ENCODE data around the gene FHIP2A. TPM values are rescaled to one million over a fixed set of nuclear protein-coding genes. Genes with fewer than 3 reads are reported as not detected.
"Not testable (repeated sequence)": the region's sequence is repeated elsewhere in the genome, so short reads cannot be mapped to it uniquely, and the experiment has no call there.

FHIP2A gene
- total RNA-seq, 2 experiments from 2014 or later, result 33.5 to 35.7 TPM

DNA sequence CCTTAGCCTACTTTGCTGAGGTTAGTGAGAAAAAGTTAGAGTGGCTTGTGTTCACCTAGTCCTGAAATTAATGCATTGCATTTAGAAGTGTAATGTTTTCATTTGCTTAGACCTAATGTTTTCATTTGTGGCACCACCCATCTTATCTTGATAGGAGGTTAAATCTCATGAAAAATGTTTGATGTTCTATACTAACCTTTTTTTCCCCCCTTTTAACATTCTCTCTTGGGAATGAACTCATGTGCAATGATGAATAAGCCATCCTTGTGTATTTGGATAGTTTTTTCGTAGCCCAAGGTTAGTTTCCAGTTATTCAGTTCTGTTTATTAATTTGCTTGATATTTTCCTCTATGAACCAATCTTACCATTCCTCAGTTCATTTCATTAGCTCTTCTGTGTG is 2.8 kb downstream of the FHIP2A start:
- Mint-ChIP-seq H3K27ac (peak overlapping the region; percentile 61), H3K27me3 (no peaks in the 10 kb centered on the region), H3K36me3 (peaks cover 24% of the 10 kb centered on the region), H3K4me1 (peaks cover 55% of the 10 kb centered on the region), H3K4me3 (peak overlapping the region; percentile 91), H3K9me3 (ENCODE audit: low read depth) (no peaks in the 10 kb centered on the region)
- CTCF ChIA-PET, result interaction anchor here (0.9 to 1.3 kb wide), 2 partner anchors 31 to 52 kb away, joined by 3 to 4 read pairs; no protein-coding TSS in a partner anchor
- no peak for DNase-seq
- ATAC-seq, result no peak

DNA sequence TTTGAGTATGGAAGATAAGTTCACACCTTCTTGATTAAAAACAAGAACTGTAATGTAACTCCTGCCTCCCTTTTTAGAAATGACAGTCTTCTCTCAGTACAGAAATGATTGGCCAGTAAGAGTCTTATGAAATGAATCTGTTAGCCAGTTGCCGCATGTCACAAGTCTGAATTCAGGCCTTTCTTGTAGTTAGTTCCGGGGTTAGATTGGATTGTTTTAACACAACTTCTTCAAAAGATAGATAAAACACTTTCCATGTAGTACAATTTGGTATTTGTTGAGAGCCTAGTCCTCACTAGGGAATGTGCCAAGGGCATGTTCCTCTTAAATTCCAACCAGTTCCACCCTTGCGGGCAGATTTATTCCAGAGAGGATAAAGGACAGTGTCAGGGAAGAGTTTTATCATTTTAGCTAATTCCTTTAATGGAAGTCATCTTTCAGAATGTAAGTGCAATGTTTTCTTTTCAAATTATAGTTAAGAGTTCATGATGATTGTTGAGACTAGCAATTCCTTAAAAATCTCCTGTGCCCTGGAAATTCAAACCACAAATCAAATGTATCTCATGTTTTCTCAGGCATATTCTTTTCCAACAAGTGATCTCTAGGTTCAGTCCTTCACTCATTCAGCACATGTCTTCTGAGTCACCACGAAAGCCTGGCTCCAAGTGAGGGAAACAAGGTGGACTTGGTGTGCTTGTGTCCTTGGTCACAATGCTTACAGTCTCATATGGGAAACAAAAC is 4.1 kb downstream of the FHIP2A start:
- Mint-ChIP-seq H3K27ac (peak overlapping the region; percentile 85), H3K9me3 (ENCODE audit: low read depth) (no peaks in the 10 kb centered on the region), H3K4me1 (peaks cover 63% of the 10 kb centered on the region), H3K27me3 (no peaks in the 10 kb centered on the region), H3K4me3 (peak overlapping the region; percentile 31), H3K36me3 (peaks cover 29% of the 10 kb centered on the region)
- CTCF ChIA-PET, result interaction anchor here (0.9 to 1.3 kb wide), 3 partner anchors 30 to 54 kb away, joined by 3 to 4 read pairs (median 4); no protein-coding TSS in a partner anchor
- DNase-seq, result no peak
- peak; percentile 20 for ATAC-seq

DNA sequence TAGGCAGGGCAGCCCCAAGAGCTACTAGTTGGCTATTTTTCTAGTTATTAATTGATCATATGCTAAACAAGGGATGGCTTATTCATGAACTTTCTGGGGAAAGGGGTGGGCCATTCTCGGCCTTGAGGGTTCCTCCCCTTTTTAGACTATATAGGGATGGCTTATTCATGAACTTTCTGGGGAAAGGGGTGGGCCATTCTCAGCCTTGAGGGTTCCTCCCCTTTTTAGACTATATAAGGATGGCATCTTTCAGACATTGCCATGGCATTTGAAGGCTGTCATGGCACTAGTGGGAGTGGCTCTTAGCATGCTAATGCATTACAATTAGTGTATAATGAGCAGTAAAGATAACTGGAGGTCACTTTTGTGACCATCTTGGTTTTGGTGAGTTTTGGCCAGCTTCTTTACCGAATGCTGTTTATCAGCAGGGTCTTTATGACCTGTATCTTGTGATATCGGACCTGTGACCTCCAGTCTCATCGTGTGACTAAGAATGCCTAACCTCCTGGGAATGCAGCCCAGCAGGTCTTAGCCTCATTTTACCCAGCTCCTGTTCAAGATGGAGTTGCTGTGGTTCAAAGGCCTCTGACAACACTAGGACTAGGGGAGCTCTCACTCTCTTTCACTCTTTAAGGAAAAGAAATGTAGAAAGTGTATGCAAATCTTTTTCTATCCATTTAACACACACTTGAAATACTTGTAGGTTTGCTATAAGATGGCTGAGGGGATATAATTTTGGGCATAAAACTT is 7.8 kb downstream of the FHIP2A start:
- CTCF ChIA-PET, result interaction anchor here (0.7 to 1.4 kb wide), 3 partner anchors 7 to 50 kb away, joined by 3 to 6 read pairs (median 3); partner anchors contain the start of gene FHIP2A
- Mint-ChIP-seq H3K4me3 (no peak overlapping the region), H3K9me3 (ENCODE audit: low read depth) (no peaks in the 10 kb centered on the region), H3K27ac (no peak overlapping the region), H3K4me1 (peaks cover 49% of the 10 kb centered on the region), H3K36me3 (peaks cover 36% of the 10 kb centered on the region), H3K27me3 (no peaks in the 10 kb centered on the region)
- DNase-seq (no peak), ATAC-seq (no peak)

DNA sequence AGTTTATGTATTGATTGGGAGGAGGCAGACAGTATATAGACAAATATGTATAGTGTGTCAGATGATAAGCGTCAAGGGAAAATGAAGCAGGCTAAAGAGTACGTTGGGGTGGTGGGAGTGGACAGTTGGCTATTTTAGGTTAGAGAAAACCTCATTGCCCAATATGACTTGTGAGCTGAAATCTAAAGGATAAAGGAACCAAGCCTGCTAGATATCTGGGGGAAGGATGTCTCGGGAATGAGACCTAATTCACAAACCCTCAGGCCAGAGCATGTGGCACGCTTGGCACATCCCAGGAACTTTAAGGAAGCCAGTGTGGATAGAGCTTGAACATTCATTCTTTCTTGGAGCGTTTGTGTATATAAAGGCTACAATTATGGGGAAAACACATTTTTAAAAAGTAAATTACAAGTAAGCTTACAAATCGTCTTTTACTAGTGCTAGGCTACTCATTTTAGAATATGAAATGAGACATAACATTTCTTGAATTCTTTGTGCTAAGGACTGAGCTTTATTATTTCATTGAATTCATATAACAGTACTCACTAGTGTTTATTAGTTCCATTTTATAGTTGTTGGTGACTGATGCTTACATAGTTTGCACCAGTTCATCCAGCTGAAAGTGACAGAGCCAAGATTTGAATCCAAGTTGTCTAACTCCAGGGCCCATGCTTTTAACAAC is 9.7 kb downstream of the FHIP2A start:
- Mint-ChIP-seq H3K27ac (no peak overlapping the region), H3K36me3 (peaks cover 32% of the 10 kb centered on the region), H3K4me3 (no peak overlapping the region), H3K27me3 (no peaks in the 10 kb centered on the region), H3K4me1 (peaks cover 30% of the 10 kb centered on the region), H3K9me3 (ENCODE audit: low read depth) (no peaks in the 10 kb centered on the region)
- no peak for DNase-seq
- no peak for ATAC-seq
- CTCF ChIA-PET, result interaction anchor here (0.6 to 1.2 kb wide), 2 partner anchors 10 to 13 kb away, joined by 3 to 8 read pairs; partner anchors contain the start of gene FHIP2A

DNA sequence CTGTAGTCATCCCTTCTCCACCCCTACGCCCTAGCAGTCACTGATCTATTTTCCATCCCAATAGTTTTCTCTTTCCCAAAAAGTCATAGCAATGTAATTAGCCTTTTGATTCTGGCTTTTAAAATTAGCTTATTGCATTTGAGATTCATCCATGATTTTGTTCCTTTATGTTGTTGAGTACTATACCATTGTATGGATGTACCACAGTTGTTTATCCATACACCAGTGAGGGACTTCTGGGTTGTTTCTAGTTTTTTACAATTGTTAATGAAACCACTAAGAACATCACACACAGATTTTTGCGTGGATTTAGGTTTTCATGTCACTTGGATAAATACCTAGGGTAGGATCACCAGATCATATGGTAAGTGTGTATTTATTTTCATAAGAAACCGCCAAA is 16.1 kb downstream of the FHIP2A start:
- H3K9me3 Mint-ChIP-seq (ENCODE audit: low read depth), result no peaks in the 10 kb centered on the region
- CTCF ChIA-PET, result interaction anchor here (0.9 to 1.9 kb wide), 3 partner anchors 16 to 366 kb away, joined by 3 to 4 read pairs (median 3); partner anchors contain the start of gene FHIP2A
- no peak overlapping the region for H3K4me3 Mint-ChIP-seq
- H3K4me1 Mint-ChIP-seq, result peaks cover 2% of the 10 kb centered on the region
- no peaks in the 10 kb centered on the region for H3K27me3 Mint-ChIP-seq
- peaks cover 41% of the 10 kb centered on the region for H3K36me3 Mint-ChIP-seq
- DNase-seq, result no peak
- no peak overlapping the region for H3K27ac Mint-ChIP-seq
- no peak for ATAC-seq

DNA sequence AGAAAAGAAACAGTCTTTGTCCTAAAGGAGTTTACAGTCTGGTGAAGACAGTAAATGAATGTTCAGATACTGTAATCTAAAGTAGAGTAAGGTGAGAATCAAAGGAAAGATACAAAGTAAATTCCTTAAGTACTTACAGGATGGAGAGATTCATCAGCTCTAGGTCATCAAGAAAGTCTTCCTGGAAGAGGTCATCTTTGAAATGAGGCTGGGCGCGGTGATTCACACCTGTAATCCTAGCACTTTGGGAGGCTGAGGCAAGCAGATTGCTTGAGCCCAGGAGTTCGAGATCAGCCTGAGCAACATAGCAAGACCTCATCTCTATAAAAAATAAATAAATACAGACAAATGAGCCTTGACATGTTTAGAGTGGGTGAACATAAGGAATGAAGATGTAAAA is 18.3 kb downstream of the FHIP2A start:
- DNase-seq (no peak), ATAC-seq (no peak)
- no peaks in the 10 kb centered on the region for H3K9me3 Mint-ChIP-seq (ENCODE audit: low read depth)
- no peaks in the 10 kb centered on the region for H3K27me3 Mint-ChIP-seq
- no peak overlapping the region for H3K27ac Mint-ChIP-seq
- H3K36me3 Mint-ChIP-seq, result peaks cover 48% of the 10 kb centered on the region
- H3K4me3 Mint-ChIP-seq, result no peak overlapping the region
- H3K4me1 Mint-ChIP-seq, result no peaks in the 10 kb centered on the region
- CTCF ChIA-PET, result interaction anchor here (0.7 kb wide), 1 partner anchor 277 kb away, joined by 4 read pairs; no protein-coding TSS in a partner anchor

DNA sequence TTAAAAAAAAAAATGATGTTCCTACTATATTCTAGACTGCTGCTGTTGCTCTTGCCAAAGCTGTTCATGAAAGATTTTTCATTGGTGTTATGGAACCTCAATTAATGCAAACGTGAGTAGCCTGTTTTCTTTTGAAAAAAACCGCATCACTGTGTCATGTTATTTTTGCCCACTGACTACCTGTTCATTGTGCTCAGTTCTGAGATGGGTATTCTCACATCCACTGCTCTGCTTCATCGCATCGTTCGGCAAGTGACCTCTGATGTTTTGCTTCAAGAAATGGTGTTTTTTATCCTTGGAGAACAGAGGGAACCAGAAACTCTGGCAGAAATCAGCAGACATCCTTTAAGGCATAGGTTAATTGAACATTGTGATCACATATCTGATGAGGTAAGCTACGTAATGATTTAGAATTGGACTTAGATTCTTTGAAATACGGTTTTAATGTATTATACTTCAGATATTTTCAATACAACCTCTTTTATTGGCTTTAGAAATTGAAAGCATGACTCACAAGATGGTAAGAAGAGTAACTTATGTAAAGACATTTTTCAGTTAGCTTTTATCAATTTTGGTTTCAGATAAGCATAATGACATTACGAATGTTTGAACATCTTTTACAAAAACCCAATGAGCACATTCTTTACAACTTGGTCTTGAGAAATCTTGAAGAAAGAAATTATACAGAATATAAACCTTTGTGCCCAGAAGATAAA is 24.6 kb downstream of the FHIP2A start:
- Mint-ChIP-seq H3K27ac (no peak overlapping the region), H3K36me3 (peaks cover 61% of the 10 kb centered on the region), H3K4me3 (no peak overlapping the region), H3K4me1 (peaks cover 10% of the 10 kb centered on the region), H3K9me3 (ENCODE audit: low read depth) (no peaks in the 10 kb centered on the region), H3K27me3 (no peaks in the 10 kb centered on the region)
- ATAC-seq (no peak), DNase-seq (no peak)
- CTCF ChIA-PET, result no interaction called here

DNA sequence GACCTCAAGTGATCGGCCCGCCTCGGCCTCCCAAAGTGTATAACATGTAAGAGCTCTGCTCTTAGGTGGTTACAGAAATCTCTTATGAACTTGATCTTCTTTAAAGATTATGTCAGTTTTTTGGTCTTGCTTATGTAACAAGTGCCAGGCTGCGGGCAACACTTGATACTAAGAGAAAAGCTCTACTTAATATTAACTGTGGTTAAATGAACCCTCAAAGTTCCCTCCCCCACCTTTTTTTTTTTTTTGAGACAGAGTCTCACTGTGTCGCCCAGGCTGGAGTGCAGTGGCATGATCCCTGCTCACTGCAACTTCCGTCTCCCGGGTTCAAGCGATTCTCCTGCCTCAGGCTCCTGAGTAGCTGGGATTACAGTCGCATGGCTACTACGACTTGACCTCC is 25.9 kb downstream of the FHIP2A start:
- H3K27me3 Mint-ChIP-seq; H3K27ac Mint-ChIP-seq; H3K4me3 Mint-ChIP-seq; CTCF ChIA-PET; ATAC-seq; DNase-seq; H3K9me3 Mint-ChIP-seq (ENCODE audit: low read depth): not testable (repeated sequence)
- Mint-ChIP-seq H3K4me1 (peaks cover 10% of the 10 kb centered on the region), H3K36me3 (peaks cover 68% of the 10 kb centered on the region)

DNA sequence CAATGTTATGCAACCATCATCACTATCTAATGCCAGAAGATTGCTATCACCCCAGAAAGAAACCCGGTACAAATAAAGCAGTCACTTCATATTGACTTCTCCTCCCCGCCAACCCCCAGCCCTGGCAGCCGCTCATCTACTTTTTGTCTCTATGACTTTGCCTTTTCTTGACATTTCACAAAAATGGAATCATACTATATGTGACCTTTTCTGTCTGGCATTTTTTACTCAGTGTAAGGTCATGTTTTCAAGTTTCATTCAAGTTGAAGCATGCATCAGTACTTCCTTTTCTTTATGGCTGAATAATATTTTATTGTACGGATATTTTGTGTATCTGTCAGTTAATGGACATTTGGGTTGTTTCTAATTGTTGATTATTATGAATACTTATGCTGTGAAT is 28.1 kb downstream of the FHIP2A start:
- Mint-ChIP-seq H3K4me3 (no peak overlapping the region), H3K27me3 (no peaks in the 10 kb centered on the region), H3K36me3 (peaks cover 63% of the 10 kb centered on the region), H3K4me1 (peaks cover 10% of the 10 kb centered on the region), H3K27ac (no peak overlapping the region), H3K9me3 (ENCODE audit: low read depth) (no peaks in the 10 kb centered on the region)
- ATAC-seq (no peak), DNase-seq (no peak)
- CTCF ChIA-PET, result no interaction called here

DNA sequence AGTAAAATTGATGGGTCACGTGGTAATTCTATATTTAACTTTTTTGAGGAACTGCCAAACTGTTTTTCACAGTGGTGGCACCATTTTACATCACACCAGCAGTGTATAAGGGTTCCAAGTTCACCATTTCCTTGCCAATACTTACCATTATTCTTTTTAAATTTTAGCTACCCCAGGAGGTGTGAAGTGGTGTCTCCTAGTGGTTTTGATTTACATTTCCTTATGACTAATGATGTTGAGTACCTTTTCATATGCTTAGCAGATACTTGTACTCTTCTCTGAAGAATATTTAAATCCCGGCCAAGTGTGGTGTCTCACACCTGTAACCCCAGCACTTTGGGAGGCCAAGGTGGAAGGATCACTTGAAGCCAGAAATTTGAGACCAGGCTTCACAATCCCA is 28.5 kb downstream of the FHIP2A start:
- H3K27ac Mint-ChIP-seq, result no peak overlapping the region
- no peak overlapping the region for H3K4me3 Mint-ChIP-seq
- no peaks in the 10 kb centered on the region for H3K27me3 Mint-ChIP-seq
- H3K4me1 Mint-ChIP-seq, result peaks cover 13% of the 10 kb centered on the region
- DNase-seq (no peak), ATAC-seq (no peak)
- H3K36me3 Mint-ChIP-seq, result peaks cover 66% of the 10 kb centered on the region
- H3K9me3 Mint-ChIP-seq (ENCODE audit: low read depth), result no peaks in the 10 kb centered on the region
- CTCF ChIA-PET, result no interaction called here

DNA sequence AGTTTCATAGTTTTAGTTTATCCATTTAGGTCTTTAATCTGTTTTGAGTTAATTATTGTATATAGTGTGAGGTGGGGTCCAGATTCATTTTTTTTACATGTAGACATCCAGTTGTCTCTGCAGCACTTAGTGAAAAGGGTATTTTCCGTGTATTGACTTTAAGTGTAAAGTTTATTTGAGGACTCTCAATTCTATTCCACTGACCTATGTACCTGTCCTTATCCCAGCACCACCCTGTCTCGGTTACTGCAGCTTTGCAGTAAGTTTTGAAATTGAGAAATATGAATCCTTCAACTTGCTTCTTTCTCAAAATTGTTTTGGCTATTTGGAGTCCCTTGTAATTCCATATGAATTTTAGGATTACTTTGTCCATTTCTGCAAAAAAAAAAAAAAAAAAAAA is 29.8 kb downstream of the FHIP2A start:
- Mint-ChIP-seq H3K9me3 (ENCODE audit: low read depth) (no peaks in the 10 kb centered on the region), H3K4me1 (peaks cover 19% of the 10 kb centered on the region), H3K27me3 (no peaks in the 10 kb centered on the region), H3K27ac (peak overlapping the region; percentile 27), H3K4me3 (no peak overlapping the region), H3K36me3 (peaks cover 67% of the 10 kb centered on the region)
- ATAC-seq, result no peak
- CTCF ChIA-PET, result interaction anchor here (1.5 kb wide), 1 partner anchor 25 kb away, joined by 4 read pairs; no protein-coding TSS in a partner anchor
- DNase-seq, result no peak

DNA sequence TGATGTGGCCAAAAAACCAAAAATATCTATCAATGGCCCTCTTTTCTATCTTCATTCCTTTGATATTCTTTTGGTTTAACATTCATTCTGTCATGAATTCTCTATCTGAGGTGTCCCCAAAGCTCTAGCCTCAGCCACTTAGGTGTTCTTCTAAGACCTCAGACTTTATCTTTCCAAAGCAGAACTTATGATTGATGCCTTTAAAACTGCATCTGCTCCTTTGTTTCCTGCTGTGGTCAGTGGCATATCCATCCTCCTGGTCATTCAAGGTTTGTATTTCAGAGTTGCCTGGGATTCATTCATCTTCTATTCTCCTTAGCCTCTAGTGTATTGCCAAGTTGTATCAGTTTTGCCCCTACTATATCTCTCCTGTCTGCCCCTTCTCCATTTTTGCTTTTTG is 30.6 kb downstream of the FHIP2A start:
- CTCF ChIA-PET, result no interaction called here
- H3K4me3 Mint-ChIP-seq, result no peak overlapping the region
- H3K36me3 Mint-ChIP-seq, result peaks cover 66% of the 10 kb centered on the region

DNA sequence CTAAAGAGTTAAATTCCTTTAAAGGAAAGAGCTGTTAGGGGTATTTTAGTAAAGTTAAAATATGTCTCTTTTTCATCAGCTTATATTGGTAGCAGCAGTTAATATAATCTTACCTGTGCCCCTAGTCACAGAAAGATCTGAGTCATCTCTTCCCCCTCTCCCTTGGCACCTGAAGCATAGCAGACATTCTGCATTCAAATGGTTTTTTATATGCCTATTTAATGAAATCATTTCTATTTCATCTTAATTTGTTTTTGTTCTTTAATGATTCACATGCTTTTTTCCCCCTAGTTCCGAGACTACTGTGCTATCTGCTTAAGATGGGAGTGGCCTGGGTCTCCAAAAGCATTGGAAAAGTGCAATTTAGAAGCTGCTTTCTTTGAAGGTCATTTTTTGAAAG is 33.3 kb downstream of the FHIP2A start:
- Mint-ChIP-seq H3K36me3 (peaks cover 64% of the 10 kb centered on the region), H3K4me3 (no peak overlapping the region), H3K27ac (no peak overlapping the region), H3K27me3 (no peaks in the 10 kb centered on the region), H3K4me1 (peaks cover 25% of the 10 kb centered on the region), H3K9me3 (ENCODE audit: low read depth) (no peaks in the 10 kb centered on the region)
- ATAC-seq, result no peak
- DNase-seq, result no peak
- CTCF ChIA-PET, result interaction anchor here (1.3 kb wide), 2 partner anchors 30 to 32 kb away, joined by 3 read pairs; no protein-coding TSS in a partner anchor

More for the DNA sequence above, 30.6 kb downstream of the FHIP2A start:
- Mint-ChIP-seq H3K27me3 (no peaks in the 10 kb centered on the region), H3K27ac (no peak overlapping the region), H3K9me3 (ENCODE audit: low read depth) (no peaks in the 10 kb centered on the region), H3K4me1 (peaks cover 24% of the 10 kb centered on the region)
- DNase-seq (no peak), ATAC-seq (no peak)

Measured in activated CD8-positive, alpha-beta memory T cell treated with anti-CD3 and anti-CD28 coated beads, Interleukin-2, amount 10 ng/mL, durations not matched to agents 7 days and 5 days (primary cell).